AG04450 (cell line): ENCODE data around the gene AKAP6. TPM values are rescaled to one million over a fixed set of nuclear protein-coding genes. Genes with fewer than 3 reads are reported as not detected.

Experiments used
- CTCF ChIA-PET: fragments of 300-600, 350-600 bp; formaldehyde crosslinking; extraction: SDS; loops from one replicate; lab custom pipeline; 2022; ENCODE audit warnings: antibody characterized with exemption, inconsistent platforms; lab: Charles Lee
- POLR2A ChIA-PET: fragments of 350-600 bp; formaldehyde crosslinking; extraction: SDS; loops from one replicate; lab custom pipeline; 2021; ENCODE audit warnings: antibody characterized with exemption, inconsistent platforms; lab: Yijun Ruan, JAX
- DNase-seq: peaks from one replicate; pipeline ENCODE4 v3.0.0-alpha.2; 2011; ENCODE audit warnings: low read depth, low spot score
- H3K27ac ChIP-seq: one replicate; pipeline ENCODE4 v1.5.1; 2012; ENCODE audit warnings: low read depth, low read length, control low read depth
- H3K27me3 ChIP-seq: one replicate; pipeline ENCODE4 v1.6.0; 2012; ENCODE audit warnings: low read length; ENCODE audit not compliant: control insufficient read depth, insufficient read depth
- H3K4me3 ChIP-seq: 2 replicates; pipeline ENCODE4 v1.5.1; 2011; ENCODE audit warnings: mild to moderate bottlenecking, low read depth, low read length, control low read depth
- H3K9me3 ChIP-seq: 2 replicates; pipeline ENCODE4 v1.5.1; 2012; ENCODE audit warnings: low read length; ENCODE audit not compliant: control insufficient read depth, insufficient read depth
- CTCF ChIP-seq: IDR thresholded peaks from 2 replicates; pipeline ENCODE4 v1.5.1; 2011; ENCODE audit warnings: low read depth, low read length, control low read depth, inconsistent platforms
- polyA plus RNA-seq: library from polyadenylated mRNA; depleted of rRNA; stranded (reverse); fragments of >200 nt; gene quantifications from 2 replicates; pipeline ENCODE4 v1.2.3, GENCODE V29; 2011

Gene AKAP6
- polyA plus RNA-seq, 1 experiment = 0.78 TPM

GRCh38 chr14:32621585-32621984 is 292.5 kb downstream of the AKAP6 start:
- CTCF ChIA-PET = interaction anchor here (1.3 kb wide), 1 partner anchor 33 kb away, joined by 3 read pairs; no protein-coding TSS in a partner anchor
- TF ChIP-seq CTCF = no peak
- Histone ChIP-seq H3K9me3 (no peaks in the 10 kb centered on the region), H3K4me3 (no peak overlapping the region), H3K27ac (no peak overlapping the region), H3K27me3 (no peaks in the 10 kb centered on the region)
- POLR2A ChIA-PET = no interaction called here
- no peak for DNase-seq

GRCh38 chr14:32622742-32623141 is 293.6 kb downstream of the AKAP6 start:
- Histone ChIP-seq H3K27ac (no peak overlapping the region), H3K4me3 (no peak overlapping the region), H3K27me3 (no peaks in the 10 kb centered on the region), H3K9me3 (no peaks in the 10 kb centered on the region)
- no peak for DNase-seq
- CTCF ChIA-PET = no interaction called here
- POLR2A ChIA-PET = no interaction called here
- TF ChIP-seq CTCF = no peak

- ChIA-PET CTCF (no interaction called here), POLR2A (no interaction called here)
- Histone ChIP-seq H3K27me3 (no peaks in the 10 kb centered on the region), H3K9me3 (no peaks in the 10 kb centered on the region), H3K4me3 (no peak overlapping the region), H3K27ac (no peak overlapping the region)
- no peak for TF ChIP-seq CTCF
- no peak for DNase-seq
Measured at GRCh38 chr14:32623300-32624093, 294.4 kb downstream of the AKAP6 start.

GRCh38 chr14:32625211-32625610 is 296.1 kb downstream of the AKAP6 start:
- no peak for TF ChIP-seq CTCF
- no peak for DNase-seq
- H3K9me3 ChIP-seq = no peaks in the 10 kb centered on the region
- no peak overlapping the region for H3K4me3 ChIP-seq
- ChIA-PET POLR2A (no interaction called here), CTCF (no interaction called here)
- no peak overlapping the region for H3K27ac ChIP-seq
- no peaks in the 10 kb centered on the region for H3K27me3 ChIP-seq

GRCh38 chr14:32627545-32628298 is 298.6 kb downstream of the AKAP6 start:
- Histone ChIP-seq H3K4me3 (no peak overlapping the region), H3K27ac (no peak overlapping the region), H3K9me3 (no peaks in the 10 kb centered on the region), H3K27me3 (no peaks in the 10 kb centered on the region)
- ChIA-PET POLR2A (no interaction called here), CTCF (interaction anchor here (1.1 kb wide), 1 partner anchor 39 kb away, joined by 3 read pairs; no protein-coding TSS in a partner anchor)
- no peak for DNase-seq
- no peak for TF ChIP-seq CTCF
